SK-N-MC (cell line): ENCODE results near the gene FBXL16.

Experiments used
- EZH2 ChIP-seq: fragments of 200-600 bp; sonication (generic); IDR thresholded peaks from one replicate; pipeline ENCODE4 v1.6.1; 2017; ENCODE audit warnings: antibody characterized with exemption
- POLR2AphosphoS5 ChIP-seq: IDR thresholded peaks from 2 replicates; pipeline ENCODE4 v1.6.1; 2012; ENCODE audit warnings: mild to moderate bottlenecking, low read depth, low read length, borderline replicate concordance

DNA sequence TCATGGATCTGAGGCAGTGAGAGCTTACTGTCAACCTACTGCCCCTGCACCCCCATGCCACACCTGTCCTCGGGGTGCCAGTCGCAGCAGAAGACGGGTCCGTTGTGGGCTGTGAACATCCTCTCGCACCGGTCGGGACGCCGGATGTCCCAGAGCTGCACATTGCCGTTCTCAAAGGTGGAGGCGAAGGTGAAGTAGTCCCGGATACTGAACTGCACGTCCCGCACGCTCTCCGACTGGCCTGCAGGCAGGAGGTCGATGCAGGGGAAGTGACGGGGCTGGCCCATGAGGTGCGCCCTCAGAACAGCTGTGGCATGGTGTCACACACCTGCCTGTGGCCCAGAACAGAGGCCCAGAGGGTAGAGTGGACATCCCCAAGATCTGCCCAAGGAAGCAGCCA lies 18.1 kb downstream of the FBXL16 start:
- TF ChIP-seq EZH2 (no peak), POLR2AphosphoS5 (no peak)
